A172 (cell line): Measurements from ENCODE around the gene PTPN7. TPM values are rescaled to one million over a fixed set of nuclear protein-coding genes. Genes with fewer than 3 reads are reported as not detected.
"Not testable (repeated sequence)": the region's sequence is repeated elsewhere in the genome, so short reads cannot be mapped to it uniquely, and the experiment has no call there.

Source experiments
- DNase-seq: peaks from one replicate; pipeline ENCODE4 v3.0.0-alpha.2; 2015; ENCODE audit warnings: low spot score
- total RNA-seq: library from RNA; depleted of rRNA; stranded (reverse); fragments of >200 nt; shearing (Covaris generic); gene quantifications from 2 replicates; pipeline ENCODE4 v1.2.3, GENCODE V29; 2014

PTPN7 gene
- total RNA-seq, 1 experiment from 2014 or later, result not detected

DNA sequence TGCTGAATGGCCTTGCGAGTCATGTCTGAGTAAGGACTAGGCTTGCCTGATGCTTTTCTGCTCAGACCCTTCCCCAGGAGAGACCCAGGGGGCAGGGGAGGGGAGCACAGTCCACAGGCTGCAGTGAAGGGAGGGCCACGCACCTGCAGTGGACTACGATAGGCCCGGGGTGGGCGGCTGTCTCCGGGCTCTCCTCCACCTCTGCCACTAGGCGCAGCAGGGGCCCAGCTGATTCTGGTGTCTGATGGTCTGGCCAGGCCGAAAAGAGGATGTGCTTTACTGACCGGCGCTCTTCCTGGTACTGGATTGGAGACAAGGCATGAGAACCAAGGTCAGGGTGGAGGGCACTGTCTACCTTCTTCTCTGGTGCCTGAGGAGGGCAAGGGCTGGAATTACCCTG, 8.0 kb downstream of the PTPN7 start:
- DNase-seq, result no peak

DNA sequence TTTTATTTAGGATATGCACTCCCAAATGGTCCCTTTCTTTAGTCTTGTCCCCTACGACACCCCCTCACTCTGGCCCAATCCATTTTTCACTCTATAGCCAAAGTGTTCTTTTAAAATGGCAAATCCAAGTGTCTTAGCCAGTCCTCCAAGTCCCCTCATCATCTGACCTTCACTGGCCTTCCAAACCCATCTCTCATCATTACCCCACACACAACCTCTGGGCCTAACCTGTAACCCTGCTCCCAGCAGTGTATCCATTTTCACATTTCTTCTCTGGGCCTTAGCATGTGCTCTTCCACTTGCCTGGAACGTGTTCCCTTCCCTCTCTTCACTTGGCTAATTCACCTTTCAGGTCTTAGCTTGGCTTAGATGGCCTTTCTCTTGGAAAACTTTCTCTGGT, 9.4 kb downstream of the PTPN7 start:
- DNase-seq, result no peak

DNA sequence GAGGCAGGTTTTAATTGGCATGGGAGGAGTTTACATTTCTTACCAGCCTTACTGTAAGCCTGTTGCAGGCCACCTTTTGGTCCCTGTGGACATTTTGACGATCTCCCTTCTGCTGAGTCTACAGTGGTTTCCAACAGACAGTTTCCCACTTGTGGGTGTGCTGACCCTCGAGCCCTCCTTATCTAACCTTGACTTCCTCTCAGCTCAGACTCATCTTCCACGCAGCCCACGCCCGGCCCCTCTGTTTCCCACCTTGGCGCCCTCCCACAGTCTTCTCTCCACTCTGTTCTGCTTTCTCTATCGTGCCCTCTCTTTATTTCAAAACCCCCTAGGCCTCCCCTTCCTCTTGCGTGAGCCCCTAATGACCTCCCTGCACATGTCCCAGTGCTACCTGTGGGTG, 9.8 kb downstream of the PTPN7 start:
- DNase-seq, result no peak

DNA sequence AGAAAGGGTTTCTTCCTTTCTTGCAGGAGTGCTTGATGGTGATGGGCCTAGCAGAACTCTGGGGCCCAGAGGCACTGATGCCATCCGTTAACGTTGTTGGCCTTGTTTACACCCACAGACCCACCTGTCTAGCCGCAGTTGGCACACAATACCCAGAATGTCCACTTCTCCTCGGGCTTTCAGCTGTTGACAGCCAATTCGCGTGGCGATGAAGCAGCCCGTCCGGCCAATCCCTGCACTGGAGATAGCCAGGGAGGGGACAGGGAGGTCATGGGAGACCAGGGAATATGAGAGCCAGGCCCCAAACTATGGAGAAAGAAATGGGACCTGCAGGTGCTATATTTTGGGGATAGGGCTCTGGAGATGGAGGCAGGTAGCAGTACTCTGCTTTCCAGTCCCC, 10.2 kb downstream of the PTPN7 start:
- DNase-seq, result no peak

DNA sequence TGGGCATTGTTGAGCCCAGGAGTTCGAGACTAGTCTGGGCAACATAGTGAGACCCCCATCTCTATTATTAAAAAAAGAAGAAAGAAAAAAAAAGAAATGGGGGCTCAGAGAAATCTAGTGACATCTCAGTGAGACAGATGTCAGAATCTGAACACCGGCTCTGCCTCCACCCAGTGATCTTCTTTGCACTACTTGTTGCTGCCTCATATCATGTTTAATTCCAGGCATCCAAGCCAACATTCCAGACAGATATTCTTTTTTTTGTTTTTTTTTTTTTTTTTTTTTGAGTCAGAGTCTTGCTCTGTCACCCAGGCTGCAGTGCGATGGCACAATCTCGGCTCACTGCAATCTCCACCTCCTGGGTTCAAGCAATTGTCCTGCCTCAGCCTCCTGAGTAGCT, 10.8 kb downstream of the PTPN7 start:
- no peak for DNase-seq

DNA sequence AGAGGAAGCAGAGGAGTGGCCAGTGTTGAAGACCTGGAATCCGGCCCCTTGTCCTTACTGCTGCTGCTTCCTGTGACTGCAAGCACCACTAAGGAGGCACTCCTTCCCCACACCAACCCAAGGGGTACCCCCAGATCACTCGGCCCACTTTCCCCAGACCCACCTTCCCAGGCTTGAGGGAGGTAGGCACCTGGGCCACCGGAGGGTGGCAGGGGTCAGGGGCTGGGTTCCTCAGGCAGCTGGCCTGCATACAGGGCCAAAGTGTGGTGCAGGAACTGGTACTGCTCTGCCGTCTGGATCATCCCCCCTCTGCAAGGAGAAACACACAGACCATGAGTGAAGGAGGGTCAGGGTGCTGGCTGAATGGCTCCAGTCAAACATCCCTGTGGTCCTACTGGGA, 12.0 kb downstream of the PTPN7 start:
- no peak for DNase-seq

DNA sequence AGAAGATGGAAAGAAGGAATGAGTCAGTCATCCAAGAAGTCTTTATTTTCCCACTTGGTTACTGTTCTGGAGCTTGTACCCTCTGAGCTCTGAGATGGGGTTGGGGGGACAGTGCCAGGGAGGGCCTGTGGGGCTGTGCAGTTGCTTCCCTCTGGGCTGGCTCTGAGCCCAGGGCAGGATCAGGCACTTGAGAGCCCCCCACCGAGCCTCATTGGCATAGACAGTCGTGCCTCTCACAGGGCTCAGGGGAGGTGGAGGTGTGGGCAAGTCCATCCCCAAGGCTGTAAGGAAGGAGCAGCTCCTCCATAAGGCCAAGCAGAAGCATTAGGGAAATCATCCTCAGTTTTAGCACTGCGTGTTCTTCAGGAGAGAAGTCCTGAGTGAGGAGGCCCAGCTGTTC, 13.4 kb downstream of the PTPN7 start:
- DNase-seq, result no peak

DNA sequence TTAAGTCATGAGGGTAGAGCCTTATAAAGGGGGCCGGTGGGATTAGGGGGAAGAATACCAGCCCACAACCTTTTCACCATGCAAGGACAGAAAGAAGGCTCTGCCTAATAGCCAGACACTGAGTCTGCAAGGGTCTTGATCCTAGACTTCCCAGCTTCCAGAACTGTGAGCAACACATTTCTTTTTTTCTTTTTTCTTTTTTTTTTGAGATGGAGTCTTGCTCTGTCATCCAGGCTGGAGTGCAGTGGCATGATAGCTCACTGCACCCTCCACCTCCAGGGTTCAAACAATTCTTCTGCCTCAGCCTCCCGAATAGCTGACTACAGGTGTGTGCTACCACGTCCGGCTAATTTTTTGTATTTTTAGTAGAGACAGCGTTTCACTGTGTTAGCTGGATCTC, 14.1 kb downstream of the PTPN7 start:
- no peak for DNase-seq

DNA sequence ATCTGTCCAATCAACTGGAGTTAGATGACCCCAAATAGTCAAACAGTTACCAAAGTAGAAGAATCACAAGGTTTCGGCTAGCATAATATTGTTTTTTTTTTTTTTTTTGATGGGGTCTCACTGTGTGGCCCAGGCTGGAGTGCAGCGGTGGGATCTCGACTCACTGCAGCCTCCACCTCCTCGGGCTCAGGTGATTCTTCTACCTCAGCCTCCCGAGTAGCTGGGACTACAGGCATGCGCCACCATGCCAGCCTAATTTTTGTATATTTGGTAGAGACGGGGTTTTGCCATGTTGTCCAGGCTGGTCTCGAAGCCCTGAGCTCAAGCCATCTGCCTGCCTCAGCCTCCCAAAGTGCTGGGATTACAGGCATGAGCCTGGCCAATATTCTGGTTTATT, 14.7 kb downstream of the PTPN7 start:
- not testable (repeated sequence) for DNase-seq

DNA sequence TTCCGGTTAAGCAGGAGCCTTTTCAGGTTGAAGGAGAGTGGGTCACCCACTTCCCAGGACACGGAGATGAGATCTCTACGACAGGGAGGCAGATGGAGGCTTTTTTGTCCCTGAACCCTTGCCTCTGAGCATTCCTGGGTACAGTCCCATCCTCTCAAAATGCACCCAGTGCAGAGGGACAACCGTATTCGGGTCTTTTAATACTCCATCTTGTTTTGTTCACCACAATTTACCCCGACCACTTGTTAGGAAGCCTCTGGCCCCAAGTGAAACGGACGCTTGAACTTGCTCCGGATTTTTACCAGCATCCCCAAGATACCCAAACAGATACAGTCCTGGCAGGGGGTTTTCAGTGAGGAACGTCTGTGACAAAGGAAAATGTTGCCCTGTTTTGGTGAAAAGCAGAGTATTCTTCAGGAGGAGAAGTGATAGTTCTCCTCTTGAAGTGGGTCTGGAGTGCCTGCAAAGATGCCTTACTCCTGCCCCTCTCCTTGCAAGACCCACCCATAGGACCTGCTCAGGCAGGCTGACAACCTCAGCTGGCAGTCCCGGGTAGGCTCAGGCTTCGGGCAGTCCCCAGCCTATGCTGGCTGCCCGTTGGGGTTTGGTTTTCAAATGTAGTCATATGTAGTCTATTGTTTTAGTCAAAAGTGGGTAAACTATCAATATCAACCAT, 15.2 kb downstream of the PTPN7 start:
- no peak for DNase-seq

DNA sequence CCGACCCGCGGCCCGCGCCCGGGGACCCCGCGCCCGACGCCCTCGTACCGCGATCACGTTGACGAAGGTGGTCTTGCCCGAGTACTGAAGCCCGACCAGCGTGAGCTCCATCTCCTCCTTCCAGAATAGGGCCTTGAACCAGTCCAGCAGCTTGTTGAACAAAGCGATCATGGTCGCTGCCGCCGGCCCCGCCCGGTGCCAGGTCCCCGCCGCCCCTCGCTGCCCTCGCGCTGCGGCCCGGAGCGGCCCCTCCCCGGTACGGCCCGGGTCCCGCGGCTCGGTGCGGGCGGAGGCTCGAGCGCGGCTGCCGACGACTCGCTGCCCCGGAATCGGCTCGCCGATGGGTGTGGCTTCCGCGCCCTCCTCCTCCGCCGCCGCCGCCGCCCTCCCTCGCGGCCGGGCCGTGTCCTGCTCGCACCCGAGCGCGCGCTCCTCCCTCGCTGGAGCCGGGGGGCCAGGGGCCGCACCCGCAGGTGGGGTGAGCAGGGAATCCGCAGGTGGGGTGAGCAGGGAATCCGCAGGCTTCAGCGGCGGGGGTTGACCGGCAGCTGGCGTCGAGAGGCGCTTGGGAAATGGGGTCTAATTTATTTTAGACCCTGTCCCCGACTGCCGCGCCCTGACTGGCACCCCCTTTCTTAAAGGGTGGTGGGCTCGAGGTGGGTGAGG, 15.9 kb downstream of the PTPN7 start, which contains the start of gene ARL8A:
Gene ARL8A, minus strand, starts transcription at position 336 of the 666 bp plus-strand sequence. Its CDS starts 165 bp downstream, at position 171.
- no peak for DNase-seq

DNA sequence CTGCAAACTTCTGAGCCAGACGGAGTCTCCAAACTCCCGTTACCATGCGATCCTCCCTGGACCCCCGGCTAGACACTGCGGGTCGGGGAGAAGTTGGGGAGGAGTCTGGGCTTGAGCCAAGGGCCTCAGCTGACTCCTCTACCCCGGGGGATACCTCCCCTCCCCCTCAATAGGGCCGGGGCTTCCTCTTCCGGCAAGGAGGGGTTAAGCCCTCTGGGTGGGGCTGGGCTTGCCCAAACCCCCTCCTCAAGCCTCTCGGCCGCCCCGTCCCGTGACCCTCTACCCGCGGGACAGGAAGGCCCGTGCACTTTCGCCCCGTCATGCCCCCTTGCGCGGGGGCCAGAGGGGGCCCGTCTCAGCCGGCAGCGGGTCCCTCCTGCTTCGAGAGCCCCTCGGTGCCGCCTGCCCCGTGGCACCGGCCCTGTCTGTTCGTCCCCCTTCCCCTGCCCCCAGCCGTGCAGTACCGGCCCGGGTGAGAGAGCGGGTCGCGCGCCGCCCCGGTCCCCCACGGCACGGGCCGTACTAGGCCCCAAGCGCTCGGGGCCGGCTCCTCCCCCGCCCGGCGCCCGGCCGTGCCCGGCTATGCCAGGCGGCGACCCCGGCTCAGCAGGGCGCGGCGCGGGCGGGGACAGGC, 16.5 kb downstream of the PTPN7 start:
- no peak for DNase-seq

DNA sequence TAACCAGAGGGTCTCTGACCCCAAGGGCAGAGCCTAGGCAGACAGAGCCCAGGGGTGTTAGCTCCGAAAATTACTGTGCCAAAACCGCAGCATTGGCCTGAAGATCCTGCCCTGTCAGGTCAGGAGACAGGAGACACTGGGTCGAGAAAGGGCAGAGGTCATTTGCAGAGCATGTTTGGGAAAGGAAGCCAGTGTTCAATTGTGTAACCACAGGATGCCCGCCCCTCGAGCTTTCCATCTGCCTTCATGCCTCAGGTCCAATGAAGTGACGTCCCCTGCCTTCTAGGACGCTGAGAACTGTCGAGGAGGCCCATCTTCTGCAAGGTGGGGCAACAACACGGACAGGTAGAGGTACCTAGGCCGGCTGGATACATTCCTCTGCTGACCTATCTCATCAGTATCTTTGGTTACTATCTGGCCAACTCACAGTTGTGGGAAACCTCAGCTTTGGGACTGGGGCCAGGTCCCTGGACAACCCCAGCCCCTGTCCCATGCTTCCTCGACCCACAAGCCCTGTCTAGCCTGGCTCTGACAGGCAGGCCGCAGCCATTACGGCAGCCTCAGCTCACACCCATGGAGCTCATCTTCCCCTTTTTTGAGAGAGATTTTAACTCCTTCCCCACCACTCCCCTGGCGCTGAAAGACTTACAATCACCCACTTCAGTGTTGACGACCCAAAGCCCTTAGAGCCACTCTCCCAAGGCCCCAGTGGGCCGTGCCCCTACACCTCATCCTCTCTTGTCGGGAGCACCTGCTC, 17.2 kb downstream of the PTPN7 start:
- DNase-seq, result no peak

DNA sequence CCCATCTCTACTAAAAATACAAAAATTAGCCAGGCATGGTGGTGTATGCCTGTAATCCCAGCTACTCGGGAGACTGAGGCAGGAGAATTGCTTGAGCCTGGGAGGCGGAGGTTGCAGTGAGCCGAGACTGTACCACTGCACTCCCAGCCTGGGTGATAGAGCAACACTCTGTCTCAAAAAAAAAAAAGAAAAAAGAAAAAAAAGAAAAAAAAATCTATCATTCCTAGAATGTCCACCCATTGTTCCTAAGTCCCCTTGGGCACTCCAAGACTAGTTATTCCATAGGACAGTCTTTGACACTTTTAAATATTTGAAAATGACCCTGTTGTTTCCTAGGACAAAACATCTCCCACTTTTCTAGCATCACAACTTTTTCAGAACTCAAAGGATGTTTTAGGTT, 18.9 kb downstream of the PTPN7 start:
- DNase-seq, result not testable (repeated sequence)

DNA sequence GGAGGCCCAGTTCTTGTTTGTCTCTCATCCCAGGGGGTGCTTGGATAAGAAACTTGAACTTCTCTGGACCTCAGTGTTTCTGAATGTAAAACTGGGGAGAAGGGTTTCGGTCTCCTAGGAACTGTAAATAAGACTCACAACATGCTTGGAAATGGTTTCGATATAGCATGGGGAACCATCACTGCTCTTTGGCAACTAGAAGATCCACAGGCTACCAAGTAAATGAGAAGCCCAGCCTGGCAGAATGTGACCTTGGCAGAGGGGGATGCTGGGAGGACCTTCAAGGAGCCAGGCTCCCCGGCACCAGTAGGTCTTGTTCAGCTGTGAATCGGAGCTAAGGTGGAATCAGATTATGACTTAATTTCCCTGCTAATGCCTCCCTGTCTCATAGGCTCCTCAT, 19.6 kb downstream of the PTPN7 start:
- DNase-seq, result no peak

DNA sequence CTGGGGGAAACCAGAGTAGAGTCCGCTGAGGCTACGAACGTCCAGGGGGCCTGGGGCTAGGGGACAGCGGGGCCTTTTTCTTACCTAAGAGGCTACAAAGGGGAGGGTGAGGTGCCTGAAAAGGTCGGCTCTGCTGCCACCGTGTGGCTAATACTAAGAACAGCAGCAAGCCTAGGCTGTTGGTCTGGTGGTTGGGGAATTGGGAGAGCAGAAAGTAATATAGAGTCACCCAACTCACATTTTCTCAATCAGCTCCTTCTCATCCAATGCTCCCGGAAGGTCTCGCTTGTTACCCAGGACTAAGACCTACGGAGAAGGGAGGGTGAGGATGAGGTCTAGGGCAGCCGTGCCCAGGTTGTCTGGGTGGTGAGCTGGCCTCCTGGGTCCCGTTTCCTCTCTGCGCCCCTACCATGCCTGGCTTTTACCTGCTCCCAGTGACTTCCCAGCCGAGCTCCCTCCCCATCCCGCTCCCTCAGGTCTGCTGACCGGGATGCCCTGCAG, 25.1 kb downstream of the PTPN7 start:
- DNase-seq, result peak; percentile 63

DNA sequence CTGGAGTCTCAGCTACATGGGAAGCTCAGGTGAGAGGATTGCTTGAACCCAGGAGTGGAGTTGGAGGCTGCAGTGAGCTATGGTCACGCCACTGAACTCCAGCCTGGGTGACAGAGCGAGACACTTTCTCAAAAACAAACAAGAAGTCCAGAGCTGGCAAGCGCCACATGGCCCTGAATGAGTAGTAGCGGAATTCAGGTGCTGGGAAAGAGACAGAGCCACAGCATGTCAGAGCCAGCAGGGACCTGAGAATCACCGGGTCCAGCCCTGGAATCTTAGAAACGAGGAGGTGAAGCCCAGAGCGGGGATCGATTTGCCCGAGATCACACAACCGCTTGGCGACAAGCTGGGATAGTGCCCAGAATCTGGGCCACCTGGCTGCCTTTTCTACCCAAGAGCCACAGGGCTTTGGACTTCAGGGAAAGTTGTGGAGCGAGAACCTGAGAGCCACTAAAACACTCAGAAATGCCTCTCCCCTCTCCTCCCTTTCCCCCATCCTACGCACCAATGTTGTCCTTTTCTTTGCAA, 25.7 kb downstream of the PTPN7 start:
- DNase-seq, result no peak

DNA sequence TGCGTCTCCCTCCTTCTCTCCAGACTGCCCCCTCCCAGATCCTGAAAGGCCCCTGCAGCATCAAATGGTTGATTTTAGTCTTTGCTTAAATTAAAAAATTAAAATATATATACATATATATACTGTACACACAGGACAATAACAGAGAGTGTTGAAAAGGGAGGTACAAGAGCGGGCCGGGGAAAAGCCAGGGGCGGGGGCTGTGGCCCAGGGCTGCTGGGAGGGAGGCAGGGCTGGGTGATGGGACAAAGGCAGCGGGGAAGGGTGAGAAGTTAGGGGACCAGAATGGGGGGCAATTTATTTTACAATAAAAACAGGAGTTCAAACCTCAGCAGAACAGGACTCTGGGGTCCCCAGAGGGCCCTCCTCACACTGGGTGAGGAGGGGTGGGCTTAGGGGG, 26.4 kb downstream of the PTPN7 start:
- DNase-seq, result no peak

DNA sequence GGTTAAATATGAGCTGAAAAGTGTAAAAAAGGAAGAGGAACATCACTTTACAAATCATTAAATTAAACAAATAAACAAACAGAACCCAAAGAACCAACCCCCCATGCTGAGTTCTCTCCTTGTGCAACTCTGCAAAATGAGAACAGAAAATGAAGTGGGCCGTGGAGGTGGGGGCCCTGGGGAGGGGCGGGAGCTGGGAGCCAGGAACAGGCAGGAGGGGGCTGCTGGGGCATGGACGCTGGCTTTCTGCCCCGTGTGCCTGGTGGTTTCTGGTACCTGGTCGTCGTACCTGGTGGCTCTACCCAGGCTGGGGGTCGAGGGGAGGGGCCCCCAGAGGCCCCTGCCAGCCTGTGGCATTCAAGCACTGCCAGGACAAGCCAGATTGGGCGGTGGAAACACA, 26.9 kb downstream of the PTPN7 start:
- no peak for DNase-seq

DNA sequence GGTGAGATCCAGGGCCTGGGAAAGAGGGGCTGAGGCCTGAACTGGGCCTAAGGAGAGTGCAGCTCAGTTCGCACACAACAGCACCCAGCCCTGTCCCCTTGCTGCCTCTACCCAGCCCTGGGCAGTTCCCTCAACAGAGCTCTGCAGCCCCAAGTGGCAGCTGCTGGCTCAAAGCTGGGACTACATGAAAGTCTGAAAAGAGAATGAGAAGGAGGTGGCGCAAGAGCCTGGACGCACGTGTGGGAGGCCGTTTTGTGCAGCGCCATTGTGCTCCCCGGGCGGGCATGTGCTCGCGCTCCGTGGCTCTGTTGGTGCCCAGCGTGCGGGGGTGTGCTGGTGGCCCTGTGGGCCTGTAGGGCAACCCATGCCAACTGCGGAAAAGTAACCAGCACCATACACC, 27.4 kb downstream of the PTPN7 start:
- no peak for DNase-seq

DNA sequence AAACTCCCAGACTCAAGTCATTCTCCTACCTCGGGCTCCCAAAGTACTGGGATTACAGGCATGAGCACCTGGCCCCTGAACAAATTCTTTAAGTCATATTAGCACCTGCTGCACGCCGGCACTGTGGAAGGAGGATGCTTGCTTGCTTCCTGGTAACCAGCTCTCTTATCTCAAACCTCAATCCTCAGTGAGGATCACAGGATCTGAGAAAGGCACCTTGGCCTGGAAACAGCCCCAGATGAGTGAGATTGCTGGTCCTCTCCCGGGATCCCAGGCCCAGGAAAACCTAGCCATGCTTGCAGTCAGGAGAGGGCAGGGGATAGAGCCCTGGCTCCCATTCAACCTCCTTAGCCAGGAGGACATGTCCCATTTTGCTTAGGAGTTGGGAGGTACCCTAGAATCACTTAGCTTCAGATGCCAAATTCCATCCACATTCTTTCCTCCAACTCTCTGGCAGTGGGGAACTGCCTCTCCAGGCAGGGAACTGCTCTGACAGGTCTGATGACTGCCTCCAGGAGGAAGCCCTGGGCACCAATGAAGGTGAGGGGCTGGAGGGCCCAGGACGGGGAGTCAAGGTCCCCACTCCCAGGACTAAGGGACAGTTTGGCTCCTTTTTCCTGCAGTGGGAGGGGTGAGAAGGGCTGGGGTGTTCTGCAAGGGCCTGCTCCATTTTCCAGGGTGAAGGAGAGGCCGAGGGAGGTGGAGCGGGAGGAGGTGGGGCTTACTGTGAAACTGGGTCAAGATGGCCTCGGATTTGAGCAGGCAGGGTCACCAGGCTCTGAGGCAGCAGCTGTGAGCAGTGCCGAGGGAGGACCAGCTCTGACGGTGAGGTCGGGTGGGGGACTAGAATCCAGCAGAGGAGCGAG, 28.2 kb downstream of the PTPN7 start:
- DNase-seq, result no peak
